GM21360 (cell line): ENCODE results near the gene C1orf115.
"Not testable (repeated sequence)": the region's sequence is repeated elsewhere in the genome, so short reads cannot be mapped to it uniquely, and the experiment has no call there.

Experiments used
- ATAC-seq: cut with Tn5 transposase; IDR thresholded peaks from one replicate; pipeline ENCODE4 v1.9.1; 2021; ENCODE audit warnings: mild to moderate bottlenecking, moderate library complexity; ENCODE audit not compliant: unreplicated experiment

Gene C1orf115

DNA sequence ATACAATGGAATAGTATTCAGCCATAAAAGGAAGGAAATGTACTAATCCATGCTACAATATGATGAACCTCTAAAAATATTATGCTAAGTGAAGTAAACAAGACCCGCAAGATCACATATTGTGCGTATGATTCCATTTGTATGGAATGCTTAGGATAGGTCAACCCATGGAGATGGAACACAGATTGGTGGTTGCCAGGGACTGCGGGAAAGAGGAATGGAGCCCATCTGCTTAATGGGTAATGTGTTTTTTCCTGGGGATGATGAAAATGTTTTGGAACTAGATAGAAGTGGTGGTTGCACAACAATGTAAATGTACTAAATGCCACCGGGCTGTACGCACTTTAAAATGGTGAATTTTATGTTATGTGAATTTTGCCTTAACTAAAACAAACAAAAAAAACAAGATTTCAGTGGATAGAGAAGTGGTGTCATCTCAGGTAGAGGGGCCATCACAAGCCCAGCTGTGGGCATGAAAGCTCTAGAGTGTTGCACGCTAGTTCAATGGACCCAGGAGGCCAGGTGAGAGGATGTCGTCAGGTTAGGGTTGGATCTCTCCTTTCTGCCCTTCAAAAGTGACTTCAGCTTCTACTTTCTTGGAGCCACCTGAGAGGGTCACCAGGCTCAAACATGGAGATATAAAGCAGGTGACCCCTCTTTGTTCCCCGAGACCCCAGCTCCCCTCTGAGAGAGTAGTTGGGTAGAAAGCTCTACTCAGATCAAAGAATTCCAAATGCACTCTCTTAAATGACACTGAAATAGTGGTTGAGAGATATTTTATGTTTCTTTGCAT is 2.5 kb downstream of the C1orf115 start:
- no peak for ATAC-seq

DNA sequence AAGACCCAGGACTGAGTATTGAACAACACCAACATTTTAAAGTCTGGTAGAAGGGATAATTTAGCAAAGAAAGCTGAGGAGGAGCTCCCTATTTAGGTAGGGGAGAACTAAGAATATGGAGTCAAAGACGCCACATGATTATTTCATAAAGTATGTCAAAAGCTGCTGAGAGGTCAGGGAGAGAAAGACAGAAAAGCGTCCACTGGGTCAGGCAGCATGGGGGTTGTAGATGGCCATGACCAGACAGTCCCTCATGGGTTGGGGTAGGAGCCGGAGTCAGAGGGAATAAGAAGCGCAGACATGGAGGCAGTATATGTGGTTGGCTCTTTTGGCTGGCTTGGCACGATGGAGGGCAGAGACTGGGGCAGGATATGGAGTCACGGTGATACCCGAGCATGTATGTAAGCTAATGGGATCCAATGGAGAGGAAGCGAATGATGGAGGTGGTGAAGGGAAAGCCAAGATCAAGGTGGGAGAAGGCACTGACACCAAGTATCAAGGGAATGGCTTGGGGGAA is 4.8 kb downstream of the C1orf115 start:
- no peak for ATAC-seq

DNA sequence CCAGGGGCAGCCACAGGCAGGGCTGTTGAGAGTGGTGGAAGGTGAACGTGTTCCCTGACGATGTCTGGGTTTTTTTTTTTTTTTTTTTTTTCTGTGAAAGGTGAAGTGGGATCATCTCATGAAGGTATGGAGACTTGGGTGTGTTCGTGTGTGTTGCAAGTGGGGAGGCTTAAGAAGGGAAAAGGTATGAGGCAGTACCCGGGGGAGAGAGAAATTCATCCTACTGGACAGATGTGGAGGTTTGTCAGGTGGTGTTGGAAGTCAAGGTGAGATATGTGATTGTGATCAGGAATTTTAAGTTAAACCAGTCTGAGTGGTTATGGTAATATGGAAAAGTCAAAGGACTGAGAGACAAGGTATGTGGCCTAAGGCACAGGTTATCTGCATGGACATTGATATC is 5.3 kb downstream of the C1orf115 start:
- no peak for ATAC-seq

DNA sequence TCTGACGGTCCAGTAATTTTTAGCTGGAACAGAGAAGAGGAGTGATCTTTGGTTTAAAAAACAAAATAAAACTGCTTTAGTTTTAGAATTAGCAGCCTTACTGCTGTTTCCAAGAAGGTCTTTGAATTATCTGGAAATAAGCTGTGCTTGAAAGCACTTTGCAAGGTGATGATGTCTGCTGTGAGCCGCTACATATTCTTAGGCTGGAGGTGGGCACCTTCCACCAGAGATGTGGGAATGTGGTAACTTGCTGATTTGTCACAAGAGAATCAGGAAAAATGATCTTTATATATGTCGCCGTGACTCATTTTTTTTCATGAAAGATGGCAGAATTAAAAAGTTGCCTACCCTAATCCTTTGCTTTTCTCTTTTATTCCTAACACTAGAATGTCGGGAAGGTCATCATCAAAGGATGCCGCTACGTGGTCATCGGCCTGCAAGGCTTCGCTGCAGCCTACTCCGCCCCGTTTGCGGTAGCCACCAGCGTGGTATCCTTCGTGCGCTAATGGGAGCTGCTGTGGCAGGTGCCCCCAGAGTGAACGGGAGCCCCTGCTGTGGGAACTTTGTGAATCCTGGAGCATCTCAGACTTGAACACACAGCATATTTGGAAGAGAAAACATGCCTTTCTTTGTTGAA is 6.2 kb downstream of the C1orf115 start:
- ATAC-seq, result no peak

DNA sequence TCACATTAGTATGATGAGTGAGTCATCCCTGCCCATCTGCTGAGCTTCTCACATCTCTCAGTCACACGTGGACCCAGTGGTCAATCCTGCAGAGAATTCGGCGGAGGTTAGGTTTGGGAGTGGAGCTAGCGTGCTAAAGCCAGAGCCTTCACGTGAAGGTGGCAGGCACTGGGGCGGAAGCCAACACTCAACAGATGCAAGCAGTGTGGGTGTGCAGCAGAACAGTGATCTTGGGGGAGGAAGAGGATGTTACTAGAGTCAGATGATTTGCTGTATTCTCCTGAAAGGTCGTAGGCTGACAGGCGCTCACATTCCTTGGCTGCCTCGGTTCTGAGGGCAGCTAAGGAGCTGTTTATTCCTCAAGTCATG is 6.7 kb downstream of the C1orf115 start:
- ATAC-seq, result no peak

DNA sequence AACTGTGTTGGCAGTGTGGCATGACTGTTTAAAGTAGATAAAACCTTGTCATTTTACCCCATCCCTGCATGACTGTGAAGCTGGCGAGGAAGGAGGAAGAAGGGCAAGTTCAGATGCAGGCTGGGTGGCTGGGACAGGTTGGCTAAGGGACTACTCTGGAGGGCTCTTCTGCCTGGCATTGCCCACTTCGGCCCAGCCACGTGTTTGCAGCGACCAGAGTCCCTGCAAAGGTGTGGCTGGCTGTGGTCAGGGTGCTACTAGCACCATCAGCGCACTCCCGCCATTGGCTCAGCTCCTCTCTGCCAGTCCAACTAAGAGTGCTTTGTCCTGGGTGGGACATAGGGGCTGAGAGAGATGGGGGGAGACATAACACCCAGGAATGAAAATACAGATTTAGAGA is 7.2 kb downstream of the C1orf115 start:
- ATAC-seq, result no peak

DNA sequence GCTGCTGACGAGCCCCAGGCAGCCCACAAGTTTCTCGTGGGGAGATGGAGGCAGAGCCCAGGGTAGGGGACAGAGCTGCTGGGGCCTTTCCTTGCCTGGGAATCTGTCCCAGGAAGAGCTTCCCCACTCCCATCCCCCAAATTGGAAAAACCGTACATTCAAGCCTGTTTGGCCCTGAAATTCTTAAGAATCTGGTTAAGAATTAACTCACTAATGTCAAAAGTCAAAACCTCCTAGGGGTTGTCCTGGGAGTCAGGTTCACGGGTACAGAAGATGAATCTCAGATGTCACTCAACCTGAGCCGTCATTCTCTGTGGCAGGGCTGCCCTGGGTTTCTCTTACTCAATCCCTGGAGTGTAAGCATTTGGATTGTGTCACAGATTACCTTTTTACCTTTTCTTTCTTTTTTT is 8.4 kb downstream of the C1orf115 start:
- no peak for ATAC-seq

DNA sequence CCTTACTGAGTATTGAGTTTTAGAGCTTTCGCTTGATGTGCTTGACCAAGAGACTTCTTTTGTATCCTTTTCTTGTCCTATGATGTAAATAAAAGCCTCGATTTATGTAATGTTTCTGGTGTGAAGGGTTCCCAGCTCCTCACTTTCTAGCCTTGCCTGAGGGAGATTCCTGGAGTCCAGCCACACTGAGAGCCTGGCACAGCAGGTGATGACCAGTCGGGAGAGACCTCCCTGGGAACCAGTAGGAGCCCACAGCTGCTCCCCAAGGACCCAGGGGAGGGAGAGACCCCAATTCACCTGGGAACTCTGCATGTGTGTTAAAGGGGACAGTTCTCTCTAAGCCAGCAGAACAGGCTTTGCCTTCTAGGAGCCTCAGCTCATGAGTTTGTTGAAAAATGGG is 8.9 kb downstream of the C1orf115 start:
- no peak for ATAC-seq

DNA sequence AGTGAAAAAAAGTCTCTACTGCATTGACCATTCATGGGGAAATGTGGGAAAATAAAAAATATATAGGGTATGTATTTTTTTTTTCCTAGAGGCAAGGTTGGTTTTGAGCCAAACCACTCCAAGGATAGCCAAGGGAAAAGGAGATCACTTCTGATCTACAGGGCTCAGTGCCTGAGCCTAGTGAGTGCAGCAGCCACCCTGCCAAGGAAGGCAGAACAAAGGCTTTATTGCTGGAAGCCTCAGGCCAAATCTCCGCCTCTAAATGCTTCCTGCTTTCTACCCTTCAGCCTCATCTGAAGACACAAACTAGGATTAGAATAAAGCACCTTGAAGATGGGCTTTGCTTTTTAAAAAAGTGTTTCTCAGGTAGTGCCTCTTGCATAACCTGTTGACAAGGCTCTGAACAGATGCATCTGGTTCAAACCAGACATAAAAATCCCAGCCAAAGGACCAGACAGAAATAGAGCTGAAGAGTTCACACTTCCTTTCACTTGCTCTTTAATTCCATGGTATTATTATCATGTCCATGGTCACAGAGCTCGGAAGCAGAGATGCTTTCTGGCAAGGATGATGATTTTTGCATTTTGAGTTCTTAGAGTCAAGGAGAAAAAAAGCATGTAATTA is 10.5 kb downstream of the C1orf115 start:
- ATAC-seq, result no peak

DNA sequence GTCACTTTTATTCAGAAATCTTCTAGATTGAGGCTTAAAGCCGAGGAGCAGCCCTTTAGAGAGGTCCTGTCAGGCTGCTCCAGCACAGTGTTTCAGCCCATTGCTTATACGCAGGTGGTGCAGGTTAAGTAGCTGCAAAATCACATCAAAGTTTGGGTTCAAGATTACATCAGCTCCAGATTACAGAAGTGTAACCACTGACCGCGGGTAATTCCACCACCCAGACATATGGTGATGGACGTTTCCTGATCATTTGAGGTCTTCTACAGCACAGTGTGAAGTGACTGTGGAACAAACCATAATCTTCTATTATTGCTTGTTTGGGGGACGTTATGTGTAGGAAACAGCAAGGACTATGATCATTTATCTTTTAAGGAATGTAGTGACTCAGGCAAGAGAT is 11.8 kb downstream of the C1orf115 start:
- ATAC-seq, result peak; percentile 54

DNA sequence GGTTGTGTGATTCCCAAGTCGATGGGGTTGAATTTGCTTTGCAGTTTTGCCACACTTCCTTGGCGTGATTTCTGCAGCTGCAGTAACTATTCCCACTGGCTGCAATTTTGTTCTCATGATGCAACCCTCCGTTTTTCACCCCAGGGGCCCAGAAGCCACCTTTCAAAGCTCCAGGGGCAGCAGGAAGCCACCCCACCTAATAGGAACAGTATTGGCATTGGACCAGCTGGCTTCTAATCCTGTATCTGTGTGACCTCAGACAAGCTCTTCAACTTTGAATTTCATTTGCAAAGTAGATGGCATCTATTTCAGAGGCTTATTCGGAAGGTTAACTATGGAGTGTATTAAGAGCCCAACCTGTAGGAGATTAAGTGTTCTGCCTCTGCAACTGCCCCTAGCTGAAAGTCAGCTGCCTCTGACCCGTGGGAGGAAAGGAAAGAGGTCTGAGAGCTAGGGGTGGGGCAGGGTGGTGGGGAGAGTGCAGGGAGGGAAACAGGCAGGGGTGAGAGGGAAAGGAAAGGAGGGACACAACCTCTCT is 12.6 kb downstream of the C1orf115 start:
- ATAC-seq, result no peak

DNA sequence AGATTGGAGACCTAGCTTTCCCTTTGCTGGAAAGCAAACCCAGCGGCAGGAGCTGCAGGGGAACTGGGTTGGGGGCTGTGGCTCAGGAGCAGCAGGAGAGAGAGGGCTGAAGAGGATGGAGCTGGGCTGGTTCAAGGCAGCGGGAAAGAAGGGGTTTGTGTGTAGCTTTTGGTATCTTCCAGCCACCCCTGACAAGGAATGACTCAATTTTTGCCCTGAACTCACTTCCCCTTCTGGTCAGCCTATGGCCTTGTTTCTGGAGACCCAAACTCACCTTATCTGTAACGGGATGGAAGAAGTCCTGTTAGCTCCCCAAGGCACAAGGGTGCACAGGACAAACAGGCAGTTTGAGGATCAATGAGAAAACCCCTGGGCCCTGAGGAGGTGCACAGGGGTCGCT is 13.1 kb downstream of the C1orf115 start:
- no peak for ATAC-seq

DNA sequence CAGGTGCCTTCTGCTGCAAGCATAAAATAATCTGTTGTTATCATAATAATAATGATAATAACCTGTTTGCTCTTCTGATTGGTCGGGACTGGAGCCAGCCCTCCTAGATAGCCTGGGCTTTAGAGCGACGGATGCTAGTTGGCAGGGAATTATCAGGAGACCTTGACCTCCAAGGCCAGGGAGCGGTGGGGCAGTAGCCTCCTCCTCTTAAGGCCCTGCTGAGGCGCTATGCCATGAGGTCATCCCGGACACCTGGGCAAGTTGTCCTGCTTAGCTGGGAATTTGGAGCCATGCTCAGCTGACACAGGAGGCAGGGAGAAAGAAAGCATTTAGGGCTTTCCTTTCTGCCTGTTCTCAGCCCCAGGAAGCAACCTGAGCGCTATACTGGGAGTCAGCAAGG is 15.6 kb downstream of the C1orf115 start:
- ATAC-seq, result no peak

DNA sequence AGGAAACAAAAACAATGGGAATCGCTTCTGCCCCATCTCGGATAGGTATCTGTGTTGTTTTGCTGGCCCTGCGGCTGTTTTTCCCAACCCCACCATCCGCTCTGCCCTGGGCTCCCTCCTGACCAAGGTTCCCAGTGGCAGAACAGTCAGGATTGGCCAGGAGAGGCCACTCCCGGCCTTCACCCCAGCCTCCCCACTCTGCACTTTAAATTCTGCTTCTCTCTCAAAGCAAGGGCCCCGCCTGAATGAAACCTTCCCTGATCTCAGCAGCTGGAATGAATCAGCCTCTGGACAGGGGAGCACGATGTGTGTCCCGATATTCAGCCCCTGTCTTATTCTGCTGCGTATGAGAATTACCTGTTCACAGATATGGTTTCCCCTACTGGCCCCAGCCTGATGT is 16.3 kb downstream of the C1orf115 start:
- no peak for ATAC-seq

DNA sequence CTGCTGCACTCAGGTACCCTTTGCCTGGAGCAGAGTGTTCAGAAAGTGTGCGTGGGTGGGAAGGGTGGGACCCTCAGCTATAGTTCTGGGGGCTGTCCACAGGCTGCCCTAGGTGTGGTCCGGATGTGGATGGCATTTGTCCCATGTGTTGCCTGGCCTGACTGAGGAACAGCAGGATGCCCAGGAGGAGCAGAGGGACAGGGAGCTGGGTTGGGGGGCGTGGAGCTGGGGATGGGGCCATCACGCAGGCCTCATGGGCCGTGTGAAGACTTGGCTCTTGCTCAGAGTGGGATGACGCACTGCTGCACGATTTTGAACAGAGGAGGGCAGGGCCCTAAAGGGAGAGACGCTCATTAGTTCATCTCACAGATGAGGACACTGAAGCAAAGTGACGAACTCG is 17.0 kb downstream of the C1orf115 start:
- no peak for ATAC-seq

DNA sequence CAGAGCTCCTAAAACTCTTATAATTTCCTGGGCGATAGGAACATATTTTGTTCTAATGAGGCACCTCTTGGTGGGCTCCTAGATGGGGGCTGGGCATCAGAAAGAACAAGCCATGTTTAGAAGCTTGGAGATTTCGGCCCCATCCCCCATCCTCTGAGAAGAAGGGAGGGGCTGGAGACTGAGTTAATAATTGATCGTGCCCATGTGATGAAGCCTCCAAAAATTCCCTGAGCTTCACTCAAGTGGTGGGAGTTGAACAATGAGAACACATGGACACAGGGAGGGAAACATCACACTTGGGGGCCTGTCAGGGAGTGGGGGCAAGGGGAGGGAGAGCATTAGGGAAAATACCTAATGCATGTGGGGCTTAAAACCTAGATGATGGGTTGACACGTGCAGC is 18.1 kb downstream of the C1orf115 start:
- ATAC-seq, result no peak

DNA sequence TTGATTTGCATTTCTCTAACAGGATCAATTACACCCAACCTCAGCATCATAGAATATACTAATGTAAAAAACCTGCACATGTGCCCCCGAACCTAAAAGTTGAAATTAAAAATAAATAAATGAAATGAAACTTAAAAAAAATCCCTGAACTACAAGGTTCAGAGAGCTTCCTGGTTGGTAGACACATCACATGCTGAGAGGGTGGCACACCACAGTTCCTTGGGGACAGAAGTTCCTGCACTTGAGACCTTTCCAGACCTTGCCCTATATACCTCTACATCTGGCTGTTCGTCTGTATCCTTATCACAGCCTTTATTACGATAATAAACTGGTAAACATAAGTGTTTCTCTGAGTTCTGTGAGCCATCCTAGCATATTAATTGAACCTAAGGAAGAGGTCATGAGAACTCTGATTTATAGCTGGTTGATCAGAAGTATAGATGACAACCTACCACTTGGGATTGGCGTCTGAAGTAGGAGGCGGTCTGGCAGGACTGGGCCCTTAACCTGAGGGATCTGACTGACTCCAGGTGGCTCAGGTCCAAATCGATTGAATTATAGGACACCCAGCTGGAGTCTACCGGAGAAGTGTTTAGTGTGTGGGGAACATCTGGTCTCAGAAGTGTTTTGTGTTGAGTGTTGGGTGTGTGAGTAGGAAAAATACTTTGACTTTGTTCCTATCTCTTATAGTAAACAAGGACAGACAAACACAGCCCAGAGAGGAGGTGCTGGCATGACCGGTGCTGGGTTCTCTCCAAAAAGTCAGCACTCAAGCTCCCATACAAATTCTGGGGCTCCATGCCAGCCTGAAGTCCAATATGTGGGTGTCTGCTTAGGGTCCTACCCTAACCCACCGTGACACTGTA is 19.0 kb downstream of the C1orf115 start:
- no peak for ATAC-seq

DNA sequence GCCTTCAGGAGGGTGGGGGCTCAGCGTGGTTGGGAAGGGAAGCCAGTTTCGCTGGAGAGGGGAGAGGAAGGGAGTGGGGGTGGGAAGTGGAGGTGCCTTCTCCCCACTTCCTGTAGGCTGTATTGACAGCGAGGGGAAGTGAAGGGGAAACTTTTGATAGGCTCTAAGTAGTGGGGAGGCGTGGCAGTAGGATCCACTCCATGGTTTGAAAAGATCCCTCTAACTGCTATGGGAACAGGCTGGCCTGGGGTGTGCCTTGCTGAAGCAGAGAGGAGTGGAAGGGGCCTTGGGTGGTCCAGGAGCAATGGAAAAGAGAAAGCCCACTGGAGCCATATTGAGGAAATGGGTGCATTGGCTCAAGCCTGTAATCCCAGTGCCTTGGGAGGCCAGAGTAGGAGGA is 20.2 kb downstream of the C1orf115 start:
- ATAC-seq, result no peak

DNA sequence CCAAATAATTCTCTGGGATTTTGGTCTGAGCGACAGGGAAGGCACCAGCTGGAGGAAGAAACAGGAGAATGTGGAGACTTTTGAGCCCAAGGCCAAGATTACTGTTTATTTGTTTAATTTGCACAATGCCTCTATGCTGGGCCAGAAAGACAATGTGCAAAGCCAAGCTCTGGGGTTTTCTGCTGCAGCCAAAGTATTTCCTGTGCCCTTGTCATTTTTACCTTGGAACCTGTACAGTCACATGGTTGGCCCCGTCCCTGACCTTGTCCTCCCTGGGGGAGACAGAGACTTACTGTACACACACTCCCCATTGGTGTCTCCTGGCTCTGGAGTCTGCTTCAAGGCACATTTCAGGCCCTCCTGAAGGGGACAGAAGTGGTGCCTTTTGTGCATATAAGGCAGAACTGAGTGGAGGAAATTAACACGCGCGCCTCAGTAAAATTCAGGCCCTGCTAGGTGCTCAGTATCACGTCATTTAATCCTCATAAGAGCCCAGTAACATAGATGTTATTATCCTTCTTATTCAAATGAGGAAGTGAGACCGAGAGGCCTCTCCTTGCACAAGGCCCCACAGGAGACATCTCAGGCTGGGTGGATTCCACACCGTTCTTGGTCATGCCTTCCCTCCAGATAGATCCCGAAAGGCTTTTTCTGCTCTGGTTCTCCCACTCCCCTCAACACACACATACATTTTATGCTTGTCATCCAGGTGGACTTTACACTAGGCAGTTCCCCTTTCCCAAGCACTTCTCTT is 21.1 kb downstream of the C1orf115 start:
- ATAC-seq, result peak; percentile 90

DNA sequence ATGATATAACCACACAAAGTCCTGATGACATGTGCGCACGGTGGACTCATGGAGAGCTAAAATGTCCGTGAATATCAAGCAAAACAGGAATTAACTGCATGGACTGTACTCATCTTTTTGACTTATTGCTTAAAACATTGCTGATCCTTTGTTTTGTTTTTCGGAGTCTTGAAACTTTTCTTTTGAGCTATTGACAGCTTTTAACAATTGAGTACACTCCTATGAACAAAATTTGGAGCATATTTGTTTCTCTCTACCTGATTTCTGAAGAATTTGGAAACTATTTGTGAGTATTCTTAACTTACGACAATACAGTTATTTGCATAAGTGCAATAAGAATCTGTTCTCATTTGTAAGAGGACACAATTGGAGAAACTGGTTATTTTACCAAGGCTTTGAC is 25.8 kb downstream of the C1orf115 start:
- not testable (repeated sequence) for ATAC-seq
